Keratinocyte (primary cell): ENCODE data around the gene TMEM88.

Experiments used
- EZH2 ChIP-seq: IDR thresholded peaks from one replicate; pipeline ENCODE4 v1.6.1; 2012; ENCODE audit warnings: inconsistent platforms, mild to moderate bottlenecking, low read length, moderate library complexity
- TF ChIP-seq, protein P1 (sequence below), 3 experiments: IDR thresholded peaks in 1 of 3; conservative IDR thresholded peaks in 1 of 3; optimal IDR thresholded peaks in 1 of 3; 2 replicates in 2 of 3; 3 replicates in 1 of 3; pipeline versions ENCODE3 to v1.5.1; 2011; ENCODE audit warnings: low read length in 3 of 3, mild to moderate bottlenecking in 3 of 3, moderate library complexity in 2 of 3, control low read depth in 1 of 3, inconsistent platforms in 1 of 3; ENCODE audit not compliant: insufficient read depth in 2 of 3; ENCODE audit errors: extremely low read depth in 1 of 3

- TF ChIP-seq, protein P1, sequence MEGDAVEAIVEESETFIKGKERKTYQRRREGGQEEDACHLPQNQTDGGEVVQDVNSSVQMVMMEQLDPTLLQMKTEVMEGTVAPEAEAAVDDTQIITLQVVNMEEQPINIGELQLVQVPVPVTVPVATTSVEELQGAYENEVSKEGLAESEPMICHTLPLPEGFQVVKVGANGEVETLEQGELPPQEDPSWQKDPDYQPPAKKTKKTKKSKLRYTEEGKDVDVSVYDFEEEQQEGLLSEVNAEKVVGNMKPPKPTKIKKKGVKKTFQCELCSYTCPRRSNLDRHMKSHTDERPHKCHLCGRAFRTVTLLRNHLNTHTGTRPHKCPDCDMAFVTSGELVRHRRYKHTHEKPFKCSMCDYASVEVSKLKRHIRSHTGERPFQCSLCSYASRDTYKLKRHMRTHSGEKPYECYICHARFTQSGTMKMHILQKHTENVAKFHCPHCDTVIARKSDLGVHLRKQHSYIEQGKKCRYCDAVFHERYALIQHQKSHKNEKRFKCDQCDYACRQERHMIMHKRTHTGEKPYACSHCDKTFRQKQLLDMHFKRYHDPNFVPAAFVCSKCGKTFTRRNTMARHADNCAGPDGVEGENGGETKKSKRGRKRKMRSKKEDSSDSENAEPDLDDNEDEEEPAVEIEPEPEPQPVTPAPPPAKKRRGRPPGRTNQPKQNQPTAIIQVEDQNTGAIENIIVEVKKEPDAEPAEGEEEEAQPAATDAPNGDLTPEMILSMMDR (optimal IDR thresholded peaks at IDR 0.05 in 1 of 3, IDR thresholded peaks at IDR 0.05 in 1 of 3, conservative IDR thresholded peaks at IDR 0.05 in 1 of 3; ENCODE audit: extremely low read depth in 1 of 3, insufficient read depth in 2 of 3, low read length in 3 of 3) = no peak
- TF ChIP-seq EZH2 = no peak
Measured at GRCh38 chr17:7840875-7841274, 14.0 kb upstream of the TMEM88 start.
